Fibroblast of the aortic adventitia (primary cell): ENCODE results near the gene SLC6A4. TPM values are rescaled to one million over a fixed set of nuclear protein-coding genes. Genes with fewer than 3 reads are reported as not detected.

Source experiments
- DNase-seq: peaks from one replicate; pipeline ENCODE4 v3.0.0-alpha.2; 2010; ENCODE audit warnings: low read depth
- H3K4me3 ChIP-seq: 2 replicates; pipeline ENCODE4 v1.5.1; 2011; ENCODE audit warnings: low read depth, mild to moderate bottlenecking, control low read depth, low read length, moderate library complexity
- CTCF ChIP-seq: IDR thresholded peaks from 2 replicates; pipeline ENCODE4 v1.5.1; 2011; ENCODE audit warnings: mild to moderate bottlenecking, low read length, control low read depth, inconsistent platforms; ENCODE audit not compliant: insufficient read depth
- total RNA-seq: library from RNA; depleted of rRNA; stranded (reverse); fragments of >200 nt; gene quantifications from 2 replicates; pipeline ENCODE4 v1.2.3, GENCODE V29; 2012; ENCODE audit warnings: low replicate concordance

The SLC6A4 gene
- total RNA-seq, 1 donor: 23.8 TPM

GRCh38 chr17:30236766-30237165 lies 1.3 kb upstream of the SLC6A4 start:
- peak; percentile 47 for TF ChIP-seq CTCF
- no peak overlapping the region for H3K4me3 ChIP-seq
- DNase-seq: peak; percentile 40

DNA sequence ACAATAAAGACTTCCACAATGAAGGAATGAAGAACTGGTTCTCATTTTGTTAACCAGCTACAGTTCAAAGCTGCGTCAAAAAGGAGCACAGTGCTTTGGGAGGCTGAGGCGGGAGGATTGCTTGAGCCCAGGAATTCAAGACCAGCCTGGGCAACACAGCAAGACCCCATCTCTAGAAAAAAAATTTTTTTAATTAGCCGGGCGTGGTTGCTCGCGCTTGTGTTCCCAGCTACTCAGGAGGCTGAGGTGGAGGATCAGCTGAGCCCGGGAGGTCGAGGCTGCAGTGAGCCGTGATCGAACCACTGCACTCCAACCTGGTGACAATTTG lies 764 bp upstream of the SLC6A4 start:
- no peak for DNase-seq
- peak overlapping the region; percentile 63 for H3K4me3 ChIP-seq
- no peak for TF ChIP-seq CTCF

- no peak for TF ChIP-seq CTCF
- H3K4me3 ChIP-seq: peak overlapping the region; percentile 63
- no peak for DNase-seq
These were observed 533 bp downstream of the SLC6A4 start for GRCh38 chr17:30234964-30235363.

DNA sequence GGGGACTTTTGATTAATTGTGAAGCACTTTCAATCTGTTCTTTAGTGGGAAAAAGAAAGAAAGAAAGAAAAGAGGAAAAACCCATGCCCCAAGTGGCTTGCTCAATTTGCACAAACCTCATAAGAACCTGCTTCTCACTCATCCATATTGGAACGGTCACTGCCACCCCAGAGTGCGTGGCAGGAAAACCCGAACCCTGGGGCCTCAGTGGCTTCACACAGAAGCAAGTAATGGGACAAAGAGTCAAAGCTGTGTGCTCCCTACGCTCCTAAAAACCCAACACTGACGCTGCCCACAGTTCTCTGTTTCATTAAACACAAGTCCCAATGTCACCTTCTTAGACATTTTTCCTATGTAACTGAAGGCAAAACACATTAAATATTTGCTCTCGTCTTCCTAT lies 1.2 kb downstream of the SLC6A4 start:
- no peak overlapping the region for H3K4me3 ChIP-seq
- DNase-seq: no peak
- TF ChIP-seq CTCF: no peak

DNA sequence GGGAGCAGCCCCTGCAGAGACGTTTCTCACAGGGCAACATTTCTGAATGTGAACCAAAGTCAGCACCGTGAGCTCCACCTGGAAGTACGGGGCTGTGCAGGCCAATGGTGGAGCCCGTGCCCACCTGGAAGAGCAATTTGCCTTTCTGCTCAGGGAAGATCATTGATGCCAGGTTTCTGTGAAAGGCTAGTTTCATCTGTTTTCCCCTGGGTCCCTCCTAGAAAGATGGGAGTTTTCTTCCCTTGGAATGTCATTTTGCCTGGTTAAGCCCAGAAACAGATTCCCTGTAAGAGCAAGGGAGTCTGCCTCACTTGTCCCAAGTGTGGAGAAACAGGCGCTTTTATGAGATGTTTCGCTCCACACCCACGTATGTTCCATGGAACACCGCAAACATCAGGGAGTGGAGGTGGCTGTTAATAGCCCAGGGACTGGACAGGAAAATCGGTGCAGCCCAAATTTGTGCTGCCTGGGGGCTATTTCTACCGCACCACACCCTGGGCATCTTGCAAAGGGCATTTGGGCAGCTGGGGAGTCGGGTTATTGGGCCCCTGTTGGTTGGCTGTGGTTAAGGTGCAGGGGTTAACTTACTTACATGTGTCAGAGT lies 2.6 kb downstream of the SLC6A4 start:
- DNase-seq: no peak
- H3K4me3 ChIP-seq: no peak overlapping the region
- TF ChIP-seq CTCF: no peak

DNA sequence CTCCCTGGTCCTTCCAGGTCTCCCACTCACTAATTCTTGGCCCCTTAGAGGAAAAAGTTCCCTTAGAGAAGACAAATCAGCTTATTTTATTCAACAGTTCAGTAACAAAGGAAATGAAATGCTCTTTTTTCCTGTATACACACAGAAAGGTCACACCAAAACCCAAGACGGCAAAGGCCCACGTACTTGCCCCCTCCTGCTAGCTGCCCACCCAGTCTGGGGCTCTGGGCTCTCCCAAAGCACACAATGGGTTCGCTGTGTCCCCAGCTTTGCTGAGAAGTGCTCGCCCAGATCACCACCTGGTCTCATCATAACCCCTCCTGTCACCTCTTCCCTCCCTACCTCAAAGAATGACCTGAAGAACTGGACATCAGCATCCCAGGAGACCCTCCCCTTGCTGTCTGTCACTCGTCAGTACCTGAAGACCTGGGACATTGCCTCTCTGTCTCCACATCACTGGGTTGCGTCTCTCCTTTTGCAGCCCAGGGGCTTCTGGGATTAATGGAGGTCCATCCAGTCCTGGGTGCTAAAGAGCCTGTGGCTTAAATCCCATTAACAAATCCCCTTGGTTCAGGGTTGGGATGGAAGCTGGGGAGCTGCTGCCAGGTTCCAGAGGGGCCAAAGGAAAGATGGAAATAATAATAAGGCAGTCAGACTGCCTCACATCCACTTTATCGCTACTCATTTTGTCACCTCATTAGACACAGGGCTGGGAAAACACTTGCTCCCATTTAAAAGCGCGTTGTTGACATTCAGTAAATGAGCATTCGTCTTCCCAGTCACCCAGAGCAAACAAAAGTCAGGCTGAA lies 3.3 kb downstream of the SLC6A4 start:
- DNase-seq: no peak
- H3K4me3 ChIP-seq: no peak overlapping the region
- no peak for TF ChIP-seq CTCF
